ENCODE data around the gene ATP4B. TPM values are rescaled to one million over a fixed set of nuclear protein-coding genes. Genes with fewer than 3 reads are reported as not detected.

Gene ATP4B
- total RNA-seq, 2 donors from 2014 or later, result 0.34 TPM; not detected in 1

DNA sequence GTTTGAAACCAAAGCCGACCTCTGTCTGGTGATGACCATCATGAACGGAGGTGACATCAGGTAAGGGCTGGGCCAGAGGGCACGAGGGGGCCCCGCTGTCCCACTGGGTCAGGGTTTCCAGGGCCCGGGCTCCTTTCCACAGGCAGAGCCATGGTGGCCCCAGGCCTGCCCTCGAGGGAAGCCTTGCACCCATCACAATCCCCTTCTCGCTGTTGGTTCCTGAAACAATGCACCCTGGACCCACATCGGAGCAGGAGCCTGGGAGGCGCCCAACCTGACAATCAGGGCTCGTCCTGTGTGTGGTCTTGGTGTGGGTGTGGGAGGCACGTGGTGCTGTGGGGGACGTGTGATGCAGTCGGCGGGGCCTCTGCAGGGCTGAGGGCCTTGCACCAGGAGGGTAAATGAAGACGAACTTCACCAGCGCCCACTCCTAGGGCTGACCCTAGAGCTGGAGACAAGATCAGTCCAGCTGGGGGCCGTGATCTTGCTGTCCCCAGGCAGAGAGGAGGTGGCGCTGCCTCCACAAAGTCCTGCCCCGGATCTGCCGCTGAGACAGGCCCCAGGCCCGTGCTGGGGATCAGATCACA is 11.8 kb upstream of the ATP4B start:
- Histone ChIP-seq H3K36me3 (no peaks in the 10 kb centered on the region), H3K4me3 (no peak overlapping the region), H3K9me3 (no peaks in the 10 kb centered on the region), H3K27ac (no peak overlapping the region), H3K4me1 (replicated peaks) (no peaks in the 10 kb centered on the region), H3K27me3 (replicated peaks; ENCODE audit: insufficient read depth) (no peaks in the 10 kb centered on the region)
- TF ChIP-seq, protein P1, sequence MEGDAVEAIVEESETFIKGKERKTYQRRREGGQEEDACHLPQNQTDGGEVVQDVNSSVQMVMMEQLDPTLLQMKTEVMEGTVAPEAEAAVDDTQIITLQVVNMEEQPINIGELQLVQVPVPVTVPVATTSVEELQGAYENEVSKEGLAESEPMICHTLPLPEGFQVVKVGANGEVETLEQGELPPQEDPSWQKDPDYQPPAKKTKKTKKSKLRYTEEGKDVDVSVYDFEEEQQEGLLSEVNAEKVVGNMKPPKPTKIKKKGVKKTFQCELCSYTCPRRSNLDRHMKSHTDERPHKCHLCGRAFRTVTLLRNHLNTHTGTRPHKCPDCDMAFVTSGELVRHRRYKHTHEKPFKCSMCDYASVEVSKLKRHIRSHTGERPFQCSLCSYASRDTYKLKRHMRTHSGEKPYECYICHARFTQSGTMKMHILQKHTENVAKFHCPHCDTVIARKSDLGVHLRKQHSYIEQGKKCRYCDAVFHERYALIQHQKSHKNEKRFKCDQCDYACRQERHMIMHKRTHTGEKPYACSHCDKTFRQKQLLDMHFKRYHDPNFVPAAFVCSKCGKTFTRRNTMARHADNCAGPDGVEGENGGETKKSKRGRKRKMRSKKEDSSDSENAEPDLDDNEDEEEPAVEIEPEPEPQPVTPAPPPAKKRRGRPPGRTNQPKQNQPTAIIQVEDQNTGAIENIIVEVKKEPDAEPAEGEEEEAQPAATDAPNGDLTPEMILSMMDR (IDR thresholded peaks at IDR 0.05), result no peak
- no peak for TF ChIP-seq POLR2A (IDR thresholded peaks at IDR 0.05)
- TF ChIP-seq POLR2AphosphoS5 (IDR thresholded peaks at IDR 0.05), result no peak
- no peak for DNase-seq (ENCODE audit: low spot score)
- 94% methylated on average over 14 of the region's 21 CpGs for WGBS
- intact Hi-C loops (cut with DNase I), result no loop called here

DNA sequence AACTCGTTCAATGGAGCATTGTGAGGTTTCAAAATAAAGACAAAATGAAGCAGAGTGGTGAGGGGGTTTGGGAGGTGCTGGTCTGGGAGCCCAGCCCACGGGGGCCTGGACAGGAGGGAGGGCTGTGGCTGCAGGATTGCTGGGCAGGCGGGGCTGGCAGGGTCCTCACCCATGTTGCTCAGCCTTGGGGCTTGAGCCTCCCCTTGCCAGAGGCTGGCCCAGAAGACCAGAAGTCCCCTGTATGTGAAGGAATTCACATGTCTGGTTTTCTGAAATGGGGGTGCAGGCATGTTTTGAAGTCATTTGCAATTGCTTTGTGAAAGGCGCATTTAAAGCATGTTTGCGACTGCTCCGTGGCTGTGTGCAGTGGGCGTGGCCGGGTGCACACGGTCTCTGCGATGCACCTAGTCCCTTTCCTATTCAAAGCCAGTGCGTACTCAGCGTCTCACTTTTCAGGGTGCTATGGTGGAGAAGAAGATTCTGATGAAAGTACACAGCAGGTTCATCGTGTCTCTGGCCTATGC is 11.3 kb upstream of the ATP4B start:
- Histone ChIP-seq H3K36me3 (no peaks in the 10 kb centered on the region), H3K27ac (no peak overlapping the region), H3K27me3 (replicated peaks; ENCODE audit: insufficient read depth) (no peaks in the 10 kb centered on the region), H3K4me1 (replicated peaks) (no peaks in the 10 kb centered on the region), H3K9me3 (no peaks in the 10 kb centered on the region), H3K4me3 (no peak overlapping the region)
- WGBS, result 67% methylated on average over 13 of the region's 13 CpGs
- DNase-seq (ENCODE audit: low spot score), result no peak
- TF ChIP-seq, protein P1 (IDR thresholded peaks at IDR 0.05), result no peak
- no peak for TF ChIP-seq POLR2AphosphoS5 (IDR thresholded peaks at IDR 0.05)
- no peak for TF ChIP-seq POLR2A (IDR thresholded peaks at IDR 0.05)
- intact Hi-C loops (cut with DNase I), result no loop called here

DNA sequence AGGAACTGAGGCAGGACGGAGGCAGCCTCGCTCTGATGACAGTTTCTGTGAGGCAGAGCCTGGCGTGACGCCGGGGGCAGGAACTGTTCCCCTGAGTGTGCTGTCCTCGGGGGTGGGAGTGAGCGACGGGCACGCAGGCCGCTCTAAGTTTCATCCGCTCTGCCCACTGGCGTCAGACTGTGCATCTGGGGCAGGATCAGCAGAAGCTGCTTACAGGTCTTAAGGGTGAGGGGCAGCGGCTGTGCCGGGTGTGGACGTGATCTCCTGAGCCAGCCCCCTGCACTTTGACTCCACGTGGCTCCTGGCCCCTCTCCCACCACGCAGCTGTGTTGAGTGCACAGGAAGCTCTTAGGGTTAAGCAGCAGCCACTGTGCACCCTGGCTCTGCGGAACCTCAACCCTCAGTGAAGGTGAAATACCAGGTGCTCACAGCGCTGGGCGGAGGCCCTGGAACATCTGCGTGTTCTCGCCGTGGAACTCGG is 10.5 kb upstream of the ATP4B start:
- 84% methylated on average over 24 of the region's 24 CpGs for WGBS
- intact Hi-C loops (cut with DNase I), result no loop called here
- DNase-seq (ENCODE audit: low spot score), result no peak
- Histone ChIP-seq H3K4me1 (replicated peaks) (no peaks in the 10 kb centered on the region), H3K27me3 (replicated peaks; ENCODE audit: insufficient read depth) (no peaks in the 10 kb centered on the region), H3K36me3 (no peaks in the 10 kb centered on the region), H3K4me3 (no peak overlapping the region), H3K9me3 (no peaks in the 10 kb centered on the region), H3K27ac (no peak overlapping the region)
- TF ChIP-seq, protein P1 (IDR thresholded peaks at IDR 0.05), result no peak
- TF ChIP-seq POLR2A (IDR thresholded peaks at IDR 0.05) (no peak), POLR2AphosphoS5 (IDR thresholded peaks at IDR 0.05) (no peak)

DNA sequence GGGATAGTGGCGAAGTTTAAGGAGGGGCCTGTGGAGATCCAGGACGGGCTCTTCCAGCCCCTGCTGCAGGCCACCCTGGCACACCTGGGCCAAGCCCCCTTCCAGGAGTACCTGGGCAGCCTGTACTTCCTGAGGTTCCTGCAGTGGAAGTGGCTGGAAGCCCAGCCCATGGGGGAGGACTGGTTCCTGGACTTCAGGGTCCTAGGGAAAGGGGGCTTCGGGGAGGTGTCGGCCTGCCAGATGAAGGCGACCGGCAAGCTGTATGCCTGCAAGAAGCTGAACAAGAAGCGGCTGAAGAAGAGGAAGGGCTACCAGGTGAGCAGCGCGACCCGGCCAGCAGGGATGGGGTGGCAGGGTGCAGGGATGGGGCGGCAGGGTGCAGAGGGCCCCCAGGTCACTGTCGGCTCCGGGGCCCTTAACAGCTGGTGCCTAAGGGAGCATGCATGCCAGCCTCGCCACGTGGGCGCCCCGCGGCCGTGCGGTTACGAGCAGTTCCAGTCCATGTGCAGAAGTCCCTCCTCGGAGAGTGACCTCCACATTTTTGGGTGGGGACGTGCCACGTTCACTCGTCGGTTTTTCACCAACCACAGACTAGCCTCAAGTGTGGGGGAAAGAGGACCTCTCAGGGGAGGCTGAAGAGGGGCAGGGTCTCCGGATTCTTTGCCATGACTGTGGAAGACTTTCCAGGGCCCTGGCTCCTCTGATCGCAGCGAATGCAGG is 9.9 kb upstream of the ATP4B start:
- no peaks in the 10 kb centered on the region for H3K4me1 ChIP-seq (replicated peaks)
- no peaks in the 10 kb centered on the region for H3K36me3 ChIP-seq
- no peak overlapping the region for H3K4me3 ChIP-seq
- H3K27me3 ChIP-seq (replicated peaks; ENCODE audit: insufficient read depth), result no peaks in the 10 kb centered on the region
- 90% methylated on average over 29 of the region's 29 CpGs for WGBS
- no peaks in the 10 kb centered on the region for H3K9me3 ChIP-seq
- no peak overlapping the region for H3K27ac ChIP-seq
- intact Hi-C loops (cut with DNase I), result no loop called here
- DNase-seq (ENCODE audit: low spot score), result no peak
- TF ChIP-seq POLR2AphosphoS5 (IDR thresholded peaks at IDR 0.05), result no peak
- TF ChIP-seq, protein P1 (IDR thresholded peaks at IDR 0.05), result no peak
- TF ChIP-seq POLR2A (IDR thresholded peaks at IDR 0.05), result no peak

All from prostate gland (tissue), 2 donors.